ENCODE results near the gene ZNF587.

GRCh38 chr19:57867868-57868492 lies 18.3 kb downstream of the ZNF587 start:
- no peak for TF ChIP-seq EZH2 (IDR thresholded peaks at IDR 0.05)
- TF ChIP-seq POLR2AphosphoS5 (IDR thresholded peaks at IDR 0.05; ENCODE audit: borderline replicate concordance, low read depth, low read length): no peak
